ENCODE data around the gene SRP14.
"Not testable (repeated sequence)": the region's sequence is repeated elsewhere in the genome, so short reads cannot be mapped to it uniquely, and the experiment has no call there.

Gene SRP14

GRCh38 chr15:39997639-39998038 is 41.3 kb downstream of the SRP14 start:
- no peak overlapping the region for H3K4me2 ChIP-seq
- H3K4me1 ChIP-seq (ENCODE audit: low read depth, poor library complexity, severe bottlenecking) = no peaks in the 10 kb centered on the region
- no peaks in the 10 kb centered on the region for H3K27me3 ChIP-seq (ENCODE audit: insufficient read depth, low read depth)
- H3K36me3 ChIP-seq (ENCODE audit: insufficient read depth) = no peaks in the 10 kb centered on the region
- H3K9ac ChIP-seq = no peak overlapping the region
- TF ChIP-seq CTCF (conservative IDR thresholded peaks at IDR 0.05; ENCODE audit: low read depth, low read length) = no peak
- H2AFZ ChIP-seq (ENCODE audit: low read depth) = no peak overlapping the region
- H3K4me3 ChIP-seq (IDR thresholded peaks at IDR 0.05; ENCODE audit: insufficient read depth, low read depth, low read length) = no peak overlapping the region
- H3K27ac ChIP-seq = no peak overlapping the region
- H3K79me2 ChIP-seq (ENCODE audit: insufficient read depth, low read depth) = no peaks in the 10 kb centered on the region
- H4K20me1 ChIP-seq (ENCODE audit: insufficient read depth) = no peaks in the 10 kb centered on the region

GRCh38 chr15:39997031-39997430 is 42.0 kb downstream of the SRP14 start:
- Histone ChIP-seq H2AFZ (ENCODE audit: low read depth) (no peak overlapping the region), H4K20me1 (ENCODE audit: insufficient read depth) (no peaks in the 10 kb centered on the region), H3K9ac (no peak overlapping the region), H3K27me3 (ENCODE audit: insufficient read depth, low read depth) (no peaks in the 10 kb centered on the region), H3K4me2 (no peak overlapping the region), H3K79me2 (ENCODE audit: insufficient read depth, low read depth) (no peaks in the 10 kb centered on the region), H3K4me1 (ENCODE audit: low read depth, poor library complexity, severe bottlenecking) (no peaks in the 10 kb centered on the region), H3K36me3 (ENCODE audit: insufficient read depth) (no peaks in the 10 kb centered on the region), H3K27ac (no peak overlapping the region), H3K4me3 (IDR thresholded peaks at IDR 0.05; ENCODE audit: insufficient read depth, low read depth, low read length) (no peak overlapping the region)
- TF ChIP-seq CTCF (conservative IDR thresholded peaks at IDR 0.05; ENCODE audit: low read depth, low read length) = no peak

DNA sequence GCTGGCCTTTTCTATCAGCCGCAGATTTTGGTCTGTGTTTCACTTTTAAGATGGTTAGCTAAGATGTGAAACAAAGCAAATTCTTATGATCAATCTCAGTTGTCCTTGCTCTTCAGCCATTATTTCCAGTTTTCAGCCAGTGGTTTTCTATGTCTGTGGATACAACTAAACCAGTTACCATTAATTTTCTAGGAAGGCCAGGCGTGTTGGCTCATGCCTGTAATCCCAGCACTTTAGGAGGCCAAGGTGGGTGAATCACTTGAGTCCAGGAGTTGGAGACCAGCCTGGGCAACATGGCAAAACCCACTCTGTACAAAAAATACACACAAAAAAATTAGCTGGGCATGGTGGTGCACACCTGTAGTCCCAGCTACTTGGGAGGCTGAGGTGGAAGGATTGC is 42.8 kb downstream of the SRP14 start:
- not testable (repeated sequence) for H4K20me1 ChIP-seq (ENCODE audit: insufficient read depth); H3K27me3 ChIP-seq (ENCODE audit: insufficient read depth, low read depth); H3K4me3 ChIP-seq (IDR thresholded peaks at IDR 0.05; ENCODE audit: insufficient read depth, low read depth, low read length); H3K36me3 ChIP-seq (ENCODE audit: insufficient read depth); H3K4me2 ChIP-seq; H3K9ac ChIP-seq; H3K79me2 ChIP-seq (ENCODE audit: insufficient read depth, low read depth); H3K4me1 ChIP-seq (ENCODE audit: low read depth, poor library complexity, severe bottlenecking); H3K27ac ChIP-seq; H2AFZ ChIP-seq (ENCODE audit: low read depth)

DNA sequence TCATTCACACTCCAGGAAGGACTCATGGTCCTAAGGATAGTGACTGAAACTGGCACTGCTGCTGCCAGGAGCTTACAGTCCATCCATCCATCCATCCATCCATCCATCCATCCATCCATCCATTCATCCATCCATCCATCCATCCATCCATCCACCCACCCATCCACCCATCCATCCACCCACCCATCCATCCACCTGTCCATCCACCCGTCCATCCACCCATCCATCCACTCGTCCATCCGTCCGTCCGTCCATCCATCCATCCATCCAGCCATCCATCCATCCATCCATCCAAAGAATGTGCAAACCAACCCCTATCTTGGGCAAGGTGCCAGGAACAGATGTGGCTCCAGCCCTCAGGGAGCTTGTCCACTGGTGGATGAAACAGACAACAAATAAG is 46.0 kb downstream of the SRP14 start:
- not testable (repeated sequence) for H3K79me2 ChIP-seq (ENCODE audit: insufficient read depth, low read depth); H2AFZ ChIP-seq (ENCODE audit: low read depth); H3K4me3 ChIP-seq (IDR thresholded peaks at IDR 0.05; ENCODE audit: insufficient read depth, low read depth, low read length); H3K27me3 ChIP-seq (ENCODE audit: insufficient read depth, low read depth); H3K9ac ChIP-seq; H4K20me1 ChIP-seq (ENCODE audit: insufficient read depth); H3K4me1 ChIP-seq (ENCODE audit: low read depth, poor library complexity, severe bottlenecking); H3K36me3 ChIP-seq (ENCODE audit: insufficient read depth); H3K4me2 ChIP-seq; H3K27ac ChIP-seq

DNA sequence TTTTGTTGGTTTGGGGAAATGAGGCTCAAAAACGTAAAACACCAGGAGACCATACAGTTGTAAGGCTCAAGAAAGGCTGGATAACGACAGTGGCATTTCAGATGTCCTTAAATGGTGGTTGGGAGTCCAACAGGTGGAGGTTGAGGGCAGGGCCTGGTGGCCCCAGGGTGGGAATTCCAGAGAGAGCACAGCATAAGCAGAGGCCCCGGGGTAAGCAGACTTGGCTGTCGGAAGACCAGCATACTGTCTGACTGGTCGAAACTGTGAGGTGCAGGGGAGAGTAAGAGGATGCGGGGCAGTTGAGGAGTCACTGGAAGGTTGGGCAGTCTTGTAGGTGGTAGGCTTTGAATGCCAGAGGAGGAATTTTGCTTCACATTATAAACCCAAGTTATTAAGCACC is 48.3 kb downstream of the SRP14 start:
- no peaks in the 10 kb centered on the region for H3K27me3 ChIP-seq (ENCODE audit: insufficient read depth, low read depth)
- H3K4me3 ChIP-seq (IDR thresholded peaks at IDR 0.05; ENCODE audit: insufficient read depth, low read depth, low read length) = no peak overlapping the region
- no peak for TF ChIP-seq CTCF (conservative IDR thresholded peaks at IDR 0.05; ENCODE audit: low read depth, low read length)
- H2AFZ ChIP-seq (ENCODE audit: low read depth) = no peak overlapping the region
- H3K9ac ChIP-seq = no peak overlapping the region
- H3K27ac ChIP-seq = no peak overlapping the region
- H4K20me1 ChIP-seq (ENCODE audit: insufficient read depth) = no peaks in the 10 kb centered on the region
- H3K36me3 ChIP-seq (ENCODE audit: insufficient read depth) = no peaks in the 10 kb centered on the region
- no peaks in the 10 kb centered on the region for H3K79me2 ChIP-seq (ENCODE audit: insufficient read depth, low read depth)
- H3K4me2 ChIP-seq = no peak overlapping the region
- H3K4me1 ChIP-seq (ENCODE audit: low read depth, poor library complexity, severe bottlenecking) = no peaks in the 10 kb centered on the region
